ENCODE data around the gene ANO1.

DNA sequence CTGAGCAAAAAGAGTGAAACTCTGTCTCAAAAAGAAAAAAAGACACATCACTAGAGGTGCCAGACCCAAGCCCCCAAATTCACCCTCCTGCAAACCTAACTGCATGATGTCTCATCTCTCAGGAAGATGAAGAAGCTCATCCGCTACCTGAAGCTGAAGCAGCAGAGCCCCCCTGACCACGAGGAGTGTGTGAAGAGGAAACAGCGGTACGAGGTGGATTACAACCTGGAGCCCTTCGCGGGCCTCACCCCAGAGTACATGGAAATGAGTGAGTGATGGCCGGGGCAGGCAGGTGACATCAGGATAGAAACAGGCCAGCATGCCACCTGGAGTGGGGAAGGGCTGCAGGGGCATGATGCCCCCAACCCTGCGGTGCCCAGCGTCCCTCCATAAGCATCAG, 89.0 kb downstream of the ANO1 start:
- TF ChIP-seq FOXM1 (IDR thresholded peaks at IDR 0.05; ENCODE audit: borderline replicate concordance, low read depth) (no peak), EP300 (IDR thresholded peaks at IDR 0.05; ENCODE audit: borderline replicate concordance) (no peak), USF1 (IDR thresholded peaks at IDR 0.05) (no peak), CREB1 (IDR thresholded peaks at IDR 0.05; ENCODE audit: low read depth) (no peak), RAD21 (IDR thresholded peaks at IDR 0.05; ENCODE audit: low read depth) (no peak), TCF12 (IDR thresholded peaks at IDR 0.05; ENCODE audit: low read depth) (no peak)
- TF ChIP-seq, protein P1, sequence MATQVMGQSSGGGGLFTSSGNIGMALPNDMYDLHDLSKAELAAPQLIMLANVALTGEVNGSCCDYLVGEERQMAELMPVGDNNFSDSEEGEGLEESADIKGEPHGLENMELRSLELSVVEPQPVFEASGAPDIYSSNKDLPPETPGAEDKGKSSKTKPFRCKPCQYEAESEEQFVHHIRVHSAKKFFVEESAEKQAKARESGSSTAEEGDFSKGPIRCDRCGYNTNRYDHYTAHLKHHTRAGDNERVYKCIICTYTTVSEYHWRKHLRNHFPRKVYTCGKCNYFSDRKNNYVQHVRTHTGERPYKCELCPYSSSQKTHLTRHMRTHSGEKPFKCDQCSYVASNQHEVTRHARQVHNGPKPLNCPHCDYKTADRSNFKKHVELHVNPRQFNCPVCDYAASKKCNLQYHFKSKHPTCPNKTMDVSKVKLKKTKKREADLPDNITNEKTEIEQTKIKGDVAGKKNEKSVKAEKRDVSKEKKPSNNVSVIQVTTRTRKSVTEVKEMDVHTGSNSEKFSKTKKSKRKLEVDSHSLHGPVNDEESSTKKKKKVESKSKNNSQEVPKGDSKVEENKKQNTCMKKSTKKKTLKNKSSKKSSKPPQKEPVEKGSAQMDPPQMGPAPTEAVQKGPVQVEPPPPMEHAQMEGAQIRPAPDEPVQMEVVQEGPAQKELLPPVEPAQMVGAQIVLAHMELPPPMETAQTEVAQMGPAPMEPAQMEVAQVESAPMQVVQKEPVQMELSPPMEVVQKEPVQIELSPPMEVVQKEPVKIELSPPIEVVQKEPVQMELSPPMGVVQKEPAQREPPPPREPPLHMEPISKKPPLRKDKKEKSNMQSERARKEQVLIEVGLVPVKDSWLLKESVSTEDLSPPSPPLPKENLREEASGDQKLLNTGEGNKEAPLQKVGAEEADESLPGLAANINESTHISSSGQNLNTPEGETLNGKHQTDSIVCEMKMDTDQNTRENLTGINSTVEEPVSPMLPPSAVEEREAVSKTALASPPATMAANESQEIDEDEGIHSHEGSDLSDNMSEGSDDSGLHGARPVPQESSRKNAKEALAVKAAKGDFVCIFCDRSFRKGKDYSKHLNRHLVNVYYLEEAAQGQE (IDR thresholded peaks at IDR 0.05; ENCODE audit: low read depth), result no peak
- TF ChIP-seq, protein P2, sequence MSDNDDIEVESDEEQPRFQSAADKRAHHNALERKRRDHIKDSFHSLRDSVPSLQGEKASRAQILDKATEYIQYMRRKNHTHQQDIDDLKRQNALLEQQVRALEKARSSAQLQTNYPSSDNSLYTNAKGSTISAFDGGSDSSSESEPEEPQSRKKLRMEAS (IDR thresholded peaks at IDR 0.05), result no peak

All from Ishikawa (cell line).